Muscle layer of colon (tissue), 2 donors: Measurements from ENCODE around the gene APBB1IP.

Source experiments
- H3K27ac ChIP-seq: one replicate; pipeline ENCODE4 v1.7.0; 2013; ENCODE audit warnings: low read depth, mild to moderate bottlenecking, low read length, moderate library complexity
- H3K27me3 ChIP-seq, 2 donors: one replicate each; pipeline ENCODE4 v1.7.0; 2013; ENCODE audit warnings: low read length in 2 of 2, mild to moderate bottlenecking in 2 of 2; ENCODE audit not compliant: insufficient read depth in 2 of 2, control insufficient read depth in 1 of 2
- H3K36me3 ChIP-seq: one replicate; pipeline ENCODE4 v1.7.0; 2013; ENCODE audit warnings: mild to moderate bottlenecking, low read length; ENCODE audit not compliant: insufficient read depth
- H3K4me1 ChIP-seq: one replicate; pipeline ENCODE4 v1.7.0; 2013; ENCODE audit warnings: mild to moderate bottlenecking, low read length; ENCODE audit not compliant: insufficient read depth
- H3K4me3 ChIP-seq, 2 donors: one replicate each; pipeline ENCODE4 v1.7.0; 2013; ENCODE audit warnings: low read length in 2 of 2, low read depth in 1 of 2, mild to moderate bottlenecking in 1 of 2, moderate library complexity in 1 of 2
- H3K9ac ChIP-seq: one replicate; pipeline ENCODE4 v1.7.0; 2013; ENCODE audit warnings: low read length
- H3K9me3 ChIP-seq: one replicate; pipeline ENCODE4 v1.7.0; 2013; ENCODE audit warnings: mild to moderate bottlenecking, low read length
- donor health status: abdominal sarcoma.
- donor health status: Adenocarcinoma of cecum.

The APBB1IP gene

GRCh38 chr10:26423722-26424121 is 14.4 kb upstream of the APBB1IP start:
- Histone ChIP-seq H3K27me3 (no peaks in the 10 kb centered on the region), H3K4me1 (no peaks in the 10 kb centered on the region), H3K36me3 (no peaks in the 10 kb centered on the region), H3K4me3 (no peak overlapping the region), H3K9me3 (no peaks in the 10 kb centered on the region), H3K27ac (no peak overlapping the region), H3K9ac (no peak overlapping the region)

DNA sequence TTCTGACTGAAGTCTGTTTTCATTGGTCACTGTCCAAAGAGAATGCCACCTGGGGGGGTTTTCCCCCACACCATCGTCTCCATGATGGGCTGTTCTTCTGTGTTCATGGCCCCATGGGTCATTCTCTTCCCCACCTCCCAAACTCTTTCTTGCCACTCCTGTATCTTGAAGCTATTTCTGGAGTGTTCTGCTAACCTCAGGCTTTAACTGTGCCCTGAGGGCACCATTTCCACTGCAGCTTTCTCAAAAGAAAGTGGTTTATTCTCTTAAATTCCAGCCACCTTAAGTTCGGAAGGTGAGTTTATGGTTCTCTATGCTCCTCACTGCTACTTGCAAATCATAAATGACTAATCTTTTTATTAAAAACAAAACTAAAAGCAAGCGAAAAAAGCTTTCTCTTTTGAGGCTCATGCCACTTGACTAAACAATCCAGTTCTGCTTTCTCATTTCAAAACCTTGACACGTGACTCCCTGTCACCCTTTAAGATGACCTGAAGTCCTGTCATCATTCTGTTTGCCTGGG is 7.4 kb upstream of the APBB1IP start:
- H3K9ac ChIP-seq = no peak overlapping the region
- no peak overlapping the region for H3K27ac ChIP-seq
- H3K4me3 ChIP-seq = no peak overlapping the region
- no peaks in the 10 kb centered on the region for H3K36me3 ChIP-seq
- H3K27me3 ChIP-seq = no peaks in the 10 kb centered on the region
- H3K9me3 ChIP-seq = no peaks in the 10 kb centered on the region
- H3K4me1 ChIP-seq = no peaks in the 10 kb centered on the region

DNA sequence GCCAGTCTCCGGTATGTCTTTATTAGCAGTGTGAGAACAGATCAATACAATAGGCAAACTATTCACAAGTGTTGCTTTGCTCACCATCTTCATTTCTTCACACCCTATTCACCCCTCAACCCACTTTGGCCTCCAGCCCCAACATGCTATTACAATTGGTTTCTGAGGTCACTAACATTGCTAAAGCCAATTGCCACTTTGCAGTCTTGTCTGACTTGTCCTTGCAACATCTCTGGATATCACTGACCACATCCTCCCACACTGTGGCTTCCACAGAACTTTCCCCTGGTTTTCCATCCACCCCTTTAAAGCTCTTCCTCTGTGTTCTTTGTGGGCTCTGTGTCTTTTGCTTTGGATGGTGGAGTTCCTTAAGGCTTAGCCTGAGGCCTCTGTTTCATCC is 5.2 kb upstream of the APBB1IP start:
- Histone ChIP-seq H3K27me3 (peaks cover 0 to 5% of the 10 kb centered on the region in 2 donors), H3K9ac (no peak overlapping the region), H3K27ac (no peak overlapping the region), H3K4me1 (no peaks in the 10 kb centered on the region), H3K36me3 (no peaks in the 10 kb centered on the region), H3K4me3 (no peak overlapping the region), H3K9me3 (no peaks in the 10 kb centered on the region)

GRCh38 chr10:26435852-26436251 is 2.3 kb upstream of the APBB1IP start:
- H3K36me3 ChIP-seq = no peaks in the 10 kb centered on the region
- H3K9me3 ChIP-seq = no peaks in the 10 kb centered on the region
- peaks cover 0 to 12% of the 10 kb centered on the region in 2 donors for H3K27me3 ChIP-seq
- no peaks in the 10 kb centered on the region for H3K4me1 ChIP-seq
- no peak overlapping the region for H3K27ac ChIP-seq
- H3K4me3 ChIP-seq = no peak overlapping the region
- H3K9ac ChIP-seq = no peak overlapping the region

DNA sequence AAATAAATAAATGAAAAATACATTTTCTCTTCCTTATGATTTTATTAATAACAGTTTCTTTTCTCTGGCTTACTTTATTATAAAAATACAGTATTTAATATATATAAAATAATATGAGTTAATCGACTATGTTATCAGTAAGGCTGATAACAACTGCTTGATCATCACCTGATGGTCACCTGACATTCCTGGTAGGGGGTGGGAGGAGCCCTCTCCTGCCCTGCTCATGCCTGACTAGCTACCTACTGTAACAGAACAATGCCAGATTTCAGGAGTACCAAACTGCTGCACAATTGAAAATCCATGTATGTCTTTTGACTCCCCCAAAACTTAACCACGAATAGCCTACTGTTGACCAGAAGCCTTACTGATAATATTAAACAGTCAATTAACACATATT is 1.3 kb upstream of the APBB1IP start:
- peaks cover 0 to 12% of the 10 kb centered on the region in 2 donors for H3K27me3 ChIP-seq
- H3K36me3 ChIP-seq = no peaks in the 10 kb centered on the region
- no peaks in the 10 kb centered on the region for H3K9me3 ChIP-seq
- no peak overlapping the region for H3K9ac ChIP-seq
- H3K4me1 ChIP-seq = no peaks in the 10 kb centered on the region
- H3K27ac ChIP-seq = no peak overlapping the region
- H3K4me3 ChIP-seq = no peak overlapping the region

GRCh38 chr10:26438534-26439341 is 597 bp downstream of the APBB1IP start:
- H3K27me3 ChIP-seq = peaks cover 0 to 12% of the 10 kb centered on the region in 2 donors
- no peaks in the 10 kb centered on the region for H3K4me1 ChIP-seq
- H3K9me3 ChIP-seq = no peaks in the 10 kb centered on the region
- no peak overlapping the region for H3K27ac ChIP-seq
- H3K9ac ChIP-seq = no peak overlapping the region
- H3K36me3 ChIP-seq = no peaks in the 10 kb centered on the region
- peak overlapping the region in 1 of 2 donors; percentile 31 for H3K4me3 ChIP-seq

- Histone ChIP-seq H3K36me3 (no peaks in the 10 kb centered on the region), H3K27me3 (peaks cover 0 to 12% of the 10 kb centered on the region in 2 donors), H3K4me3 (no peak overlapping the region), H3K4me1 (no peaks in the 10 kb centered on the region), H3K27ac (no peak overlapping the region), H3K9me3 (no peaks in the 10 kb centered on the region), H3K9ac (no peak overlapping the region)
Observed at GRCh38 chr10:26439406-26440087, 1.4 kb downstream of the APBB1IP start.

DNA sequence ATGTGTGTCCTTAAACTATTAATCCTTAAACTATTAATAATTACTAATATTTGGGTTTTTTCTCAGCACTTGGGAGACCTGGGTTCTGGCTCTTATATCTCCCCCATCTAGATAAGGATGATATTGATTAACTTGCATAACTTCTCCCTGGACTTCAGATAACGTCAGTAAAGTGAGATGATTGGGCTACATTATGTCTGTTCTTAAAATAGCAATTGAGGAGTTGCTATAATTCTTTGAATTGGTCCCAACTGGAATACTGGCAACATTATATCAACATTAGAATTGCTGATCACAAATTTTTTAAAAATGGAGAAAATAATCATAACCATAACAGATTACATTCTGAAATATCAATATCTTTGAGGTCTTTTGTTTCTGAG is 1.9 kb downstream of the APBB1IP start:
- no peaks in the 10 kb centered on the region for H3K9me3 ChIP-seq
- no peaks in the 10 kb centered on the region for H3K36me3 ChIP-seq
- no peak overlapping the region for H3K4me3 ChIP-seq
- peaks cover 0 to 12% of the 10 kb centered on the region in 2 donors for H3K27me3 ChIP-seq
- no peaks in the 10 kb centered on the region for H3K4me1 ChIP-seq
- no peak overlapping the region for H3K27ac ChIP-seq
- no peak overlapping the region for H3K9ac ChIP-seq

DNA sequence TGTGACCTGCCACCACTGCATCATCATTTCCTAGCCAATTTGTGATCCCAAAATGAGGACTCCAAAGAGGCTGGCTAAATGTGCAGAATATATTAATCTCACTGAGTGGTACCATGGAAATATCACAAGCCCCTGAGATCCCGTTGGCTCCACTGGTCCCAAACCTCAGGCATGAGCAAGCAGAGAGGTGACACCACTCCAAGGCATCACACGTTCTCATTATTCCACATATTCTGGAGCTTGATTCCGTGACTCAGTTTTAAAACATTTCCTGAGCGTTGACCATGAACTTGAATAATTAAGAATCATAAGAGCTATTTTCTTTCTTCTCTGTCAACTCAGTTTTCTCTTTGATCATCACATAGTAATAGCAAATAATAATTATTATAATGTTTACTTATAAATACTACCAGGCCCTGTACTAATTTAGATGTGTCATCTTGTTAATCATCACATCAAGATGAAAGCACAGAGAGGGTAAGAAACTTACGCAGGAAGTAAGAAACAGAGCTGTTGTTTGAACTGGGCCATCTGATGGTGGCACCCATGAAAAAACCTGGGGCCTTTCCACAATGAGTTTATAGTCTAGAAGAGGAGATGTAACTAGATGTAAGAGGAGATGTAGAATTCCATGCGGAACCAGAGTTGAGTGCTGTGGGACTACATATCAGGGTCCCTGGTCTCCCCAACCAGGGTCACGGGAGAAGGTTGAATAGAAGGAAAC is 3.5 kb downstream of the APBB1IP start:
- no peak overlapping the region for H3K4me3 ChIP-seq
- peaks cover 0 to 12% of the 10 kb centered on the region in 2 donors for H3K27me3 ChIP-seq
- H3K9ac ChIP-seq = no peak overlapping the region
- H3K27ac ChIP-seq = no peak overlapping the region
- no peaks in the 10 kb centered on the region for H3K36me3 ChIP-seq
- H3K9me3 ChIP-seq = no peaks in the 10 kb centered on the region
- no peaks in the 10 kb centered on the region for H3K4me1 ChIP-seq

- H3K9ac ChIP-seq = no peak overlapping the region
- H3K4me3 ChIP-seq = no peak overlapping the region
- H3K36me3 ChIP-seq = no peaks in the 10 kb centered on the region
- no peaks in the 10 kb centered on the region for H3K9me3 ChIP-seq
- H3K27me3 ChIP-seq = no peaks in the 10 kb centered on the region
- H3K27ac ChIP-seq = no peak overlapping the region
- H3K4me1 ChIP-seq = no peaks in the 10 kb centered on the region
Observed at GRCh38 chr10:26445411-26446031, 7.4 kb downstream of the APBB1IP start.

DNA sequence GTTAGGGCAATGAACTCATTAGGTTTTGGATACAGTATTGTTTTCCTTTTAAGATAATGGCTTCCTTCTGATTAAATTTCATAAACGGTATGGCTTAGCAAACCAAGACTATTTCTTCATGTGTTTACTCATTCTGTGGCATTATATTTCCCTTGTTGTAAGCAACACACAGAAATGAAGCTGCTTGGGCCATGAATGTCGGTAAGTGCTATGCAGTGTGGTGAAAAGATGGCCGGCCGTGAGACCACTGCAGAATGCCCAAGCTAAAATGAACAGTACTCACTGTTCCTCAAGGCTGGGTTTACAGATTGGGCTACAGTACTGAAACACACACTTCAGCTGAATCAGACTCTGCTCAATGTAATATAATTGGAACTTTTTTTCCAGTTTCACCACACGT is 8.1 kb downstream of the APBB1IP start:
- H3K27me3 ChIP-seq = no peaks in the 10 kb centered on the region
- no peak overlapping the region for H3K4me3 ChIP-seq
- no peak overlapping the region for H3K27ac ChIP-seq
- H3K9ac ChIP-seq = no peak overlapping the region
- H3K36me3 ChIP-seq = no peaks in the 10 kb centered on the region
- no peaks in the 10 kb centered on the region for H3K4me1 ChIP-seq
- no peaks in the 10 kb centered on the region for H3K9me3 ChIP-seq
